Measurements from ENCODE around the gene EIF3J. TPM values are rescaled to one million over a fixed set of nuclear protein-coding genes. Genes with fewer than 3 reads are reported as not detected.

EIF3J gene
- total and polyA plus RNA-seq, 2 of the 4 experiments (the other 2 are of a cell fraction): 51.6 to 59.9 TPM

DNA sequence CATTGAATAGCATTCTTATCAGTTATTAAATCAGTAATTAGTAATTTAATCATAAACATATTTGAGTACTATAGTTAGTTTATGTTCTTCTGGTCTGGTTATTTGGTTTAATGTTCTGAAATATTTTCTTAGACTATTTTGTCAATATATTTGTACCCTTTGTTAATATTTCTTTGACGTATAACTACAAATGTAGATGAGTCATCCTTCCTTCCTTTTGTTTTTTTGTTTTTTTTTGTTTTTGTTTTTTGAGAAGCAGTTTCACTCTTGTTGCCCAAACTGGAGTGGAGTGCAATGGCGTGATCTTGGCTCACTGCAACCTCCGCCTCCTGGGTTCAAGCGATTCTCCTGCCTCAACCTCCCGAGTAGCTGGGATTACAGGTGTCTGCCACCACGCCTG, 17.4 kb upstream of the EIF3J start:
- no peak for ATAC-seq (ENCODE audit: low read depth)
- in situ Hi-C loops (cut with MboI; ENCODE audit: low sequenced_read_pairs): no loop called here

More for the DNA sequence above, 17.4 kb upstream of the EIF3J start:
- H3K14ac ChIP-seq (replicated peaks; ENCODE audit: low read depth, low read length): no peak overlapping the region
- H2BK15ac ChIP-seq (ENCODE audit: low read depth, low read length): no peak overlapping the region
- ChIA-PET CTCF (no interaction called here), POLR2A (ENCODE audit: unreplicated experiment) (no interaction called here)
- dilution Hi-C loops (cut with HindIII; ENCODE audit: low sequenced_read_pairs, unreplicated experiment) (no loop called here), intact Hi-C loops (cut with micrococcal nuclease) (no loop called here)
- no peak overlapping the region for H3K27ac ChIP-seq (ENCODE audit: insufficient read depth, low read length)
- no peaks in the 10 kb centered on the region for H3K27me3 ChIP-seq (ENCODE audit: control insufficient read depth, insufficient read depth, low read length)
- no peak overlapping the region for H3K18ac ChIP-seq (ENCODE audit: low read depth, low read length)
- DNase-seq: no peak
- no peak overlapping the region for H4K5ac ChIP-seq (ENCODE audit: low read depth, low read length)
- H2BK120ac ChIP-seq (ENCODE audit: low read depth, low read length): no peak overlapping the region
- no peaks in the 10 kb centered on the region for H3K9me3 ChIP-seq (ENCODE audit: control insufficient read depth, insufficient read depth, low read length)
- H2AK9ac ChIP-seq (replicated peaks; ENCODE audit: low read depth, low read length, poor library complexity): no peak overlapping the region
- H3K36me3 ChIP-seq (ENCODE audit: control insufficient read depth, insufficient read depth, low read length): peaks cover 24% of the 10 kb centered on the region
- H3K23ac ChIP-seq (ENCODE audit: low read depth, low read length): no peak overlapping the region
- no peaks in the 10 kb centered on the region; the same call in 1 of the 2 replicates for H4K20me1 ChIP-seq (ENCODE audit: insufficient read depth, low read length)
- TF ChIP-seq MAZ (IDR thresholded peaks at IDR 0.05; ENCODE audit: borderline replicate concordance, low read depth, low read length) (no peak), NFE2L2 (IDR thresholded peaks at IDR 0.05; ENCODE audit: low read depth, low read length) (0 out of 2 replicates have a peak, but pooled peaks have one; percentile 7)
- peaks cover 3% of the 10 kb centered on the region for H3K9me1 ChIP-seq (ENCODE audit: insufficient read depth, low read length)
- no peak overlapping the region for H3K4me2 ChIP-seq (ENCODE audit: low read depth, low read length)
- BruUV-seq (replicated peaks): no TSS peak
- H3K4me3 ChIP-seq (ENCODE audit: insufficient read depth, low read depth, low read length): no peak overlapping the region
- peaks cover 7 to 16% of the 10 kb centered on the region in 2 experiments for H3K79me1 ChIP-seq (ENCODE audit: low read depth in 1 of 2, low read length in 2 of 2)
- no peak overlapping the region for H2BK5ac ChIP-seq (ENCODE audit: low read depth, low read length, poor library complexity, severe bottlenecking)
- H3K9ac ChIP-seq (ENCODE audit: low read depth, low read length): no peak overlapping the region
- no peak overlapping the region for H2AFZ ChIP-seq (replicated peaks; ENCODE audit: low read length, poor library complexity)
- no peak overlapping the region for H2BK20ac ChIP-seq (ENCODE audit: low read depth, low read length)
- no CpG with 5 or more reads among the region's 6 CpGs for WGBS, 2 experiments (ENCODE audit: extremely low coverage in 2 of 2, insufficient read length in 1 of 2)
- no peak overlapping the region for H4K8ac ChIP-seq (ENCODE audit: low read depth in 2 of 2, low read length in 2 of 2)
- H3K56ac ChIP-seq (ENCODE audit: extremely low read depth, insufficient read depth, low read length): no peak overlapping the region
- no peak overlapping the region for H2AK5ac ChIP-seq (ENCODE audit: low read depth, low read length)
- H4K91ac ChIP-seq (ENCODE audit: insufficient read depth, low read depth, low read length): no peak overlapping the region
- H3K4ac ChIP-seq (ENCODE audit: low read depth, low read length): no peak overlapping the region
- H3K4me1 ChIP-seq (ENCODE audit: control insufficient read depth, insufficient read depth, low read length): no peaks in the 10 kb centered on the region
